GM18520 (cell line): ENCODE measurements around the gene MYO7A.

Experiments used
- ATAC-seq: cut with Tn5 transposase; IDR thresholded peaks from one replicate; pipeline ENCODE4 v1.9.1; 2021; ENCODE audit not compliant: unreplicated experiment

MYO7A gene

DNA sequence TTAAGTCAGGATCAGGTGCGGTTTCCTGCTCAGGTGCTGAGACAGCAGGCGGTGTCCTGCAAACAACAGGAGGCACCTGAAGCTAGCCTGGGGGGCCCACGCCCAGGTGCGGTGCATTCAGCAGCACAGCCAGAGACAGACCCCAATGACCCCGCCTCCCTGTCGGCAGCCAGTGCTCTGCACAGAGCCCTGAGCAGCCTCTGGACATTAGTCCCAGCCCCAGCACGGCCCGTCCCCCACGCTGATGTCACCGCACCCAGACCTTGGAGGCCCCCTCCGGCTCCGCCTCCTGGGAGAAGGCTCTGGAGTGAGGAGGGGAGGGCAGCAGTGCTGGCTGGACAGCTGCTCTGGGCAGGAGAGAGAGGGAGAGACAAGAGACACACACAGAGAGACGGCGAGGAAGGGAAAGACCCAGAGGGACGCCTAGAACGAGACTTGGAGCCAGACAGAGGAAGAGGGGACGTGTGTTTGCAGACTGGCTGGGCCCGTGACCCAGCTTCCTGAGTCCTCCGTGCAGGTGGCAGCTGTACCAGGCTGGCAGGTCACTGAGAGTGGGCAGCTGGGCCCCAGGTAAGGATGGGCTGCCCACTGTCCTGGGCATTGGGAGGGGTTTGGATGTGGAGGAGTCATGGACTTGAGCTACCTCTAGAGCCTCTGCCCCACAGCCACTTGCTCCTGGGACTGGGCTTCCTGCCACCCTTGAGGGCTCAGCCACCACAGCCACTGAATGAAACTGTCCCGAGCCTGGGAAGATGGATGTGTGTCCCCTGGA lies at the start of gene MYO7A:
TSS of gene MYO7A (plus strand) at position 327 of the 772 bp plus-strand sequence. CDS start 2,389 bp downstream, outside the sequence.
- no peak for ATAC-seq

DNA sequence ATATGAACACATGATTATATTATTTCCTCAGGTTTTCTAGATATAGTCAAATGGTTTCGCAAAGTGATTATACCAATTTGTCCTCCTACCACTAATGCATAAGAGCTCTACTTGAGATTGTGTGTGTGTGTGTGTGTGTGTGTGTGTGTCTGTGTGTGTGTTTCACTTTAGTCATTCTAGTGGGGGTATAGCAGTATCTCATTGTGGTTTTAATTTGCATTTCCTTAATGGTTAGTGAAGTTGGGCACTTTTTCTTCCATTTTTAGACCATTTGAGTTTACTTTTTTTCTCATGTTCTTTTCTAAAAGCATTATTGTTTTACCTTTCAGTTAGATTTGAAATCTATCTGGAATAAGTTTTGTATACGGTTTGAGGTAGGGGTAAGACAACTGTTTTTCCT lies 48.4 kb upstream of the MYO7A start:
- ATAC-seq = no peak

DNA sequence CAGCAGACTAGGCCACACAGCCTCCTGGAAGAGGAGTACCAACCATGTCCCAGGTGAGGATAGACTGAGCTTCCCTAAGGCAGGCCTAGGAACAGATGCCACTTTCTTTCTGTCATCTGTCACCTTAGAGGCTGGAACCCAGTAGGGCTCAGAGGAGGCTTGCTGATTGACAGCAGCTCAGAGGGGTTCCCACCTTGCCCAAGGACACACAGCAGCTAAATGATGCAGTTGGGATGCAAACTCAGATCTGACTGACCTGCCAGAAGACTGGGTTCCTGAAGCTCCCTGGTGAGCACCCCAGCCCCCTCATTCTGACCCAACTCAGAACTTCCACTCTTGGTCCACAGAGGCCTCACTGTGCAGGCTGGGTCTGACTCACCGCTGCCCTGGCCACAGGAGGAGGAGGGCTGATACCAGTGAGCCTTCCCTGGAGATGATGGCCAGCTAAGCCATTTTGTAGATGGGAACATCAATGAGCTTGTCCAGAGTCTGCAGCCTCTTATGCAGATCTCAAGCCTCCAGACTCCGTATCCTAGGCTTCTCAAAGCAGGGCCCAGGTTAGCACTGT lies 47.3 kb upstream of the MYO7A start:
- no peak for ATAC-seq

DNA sequence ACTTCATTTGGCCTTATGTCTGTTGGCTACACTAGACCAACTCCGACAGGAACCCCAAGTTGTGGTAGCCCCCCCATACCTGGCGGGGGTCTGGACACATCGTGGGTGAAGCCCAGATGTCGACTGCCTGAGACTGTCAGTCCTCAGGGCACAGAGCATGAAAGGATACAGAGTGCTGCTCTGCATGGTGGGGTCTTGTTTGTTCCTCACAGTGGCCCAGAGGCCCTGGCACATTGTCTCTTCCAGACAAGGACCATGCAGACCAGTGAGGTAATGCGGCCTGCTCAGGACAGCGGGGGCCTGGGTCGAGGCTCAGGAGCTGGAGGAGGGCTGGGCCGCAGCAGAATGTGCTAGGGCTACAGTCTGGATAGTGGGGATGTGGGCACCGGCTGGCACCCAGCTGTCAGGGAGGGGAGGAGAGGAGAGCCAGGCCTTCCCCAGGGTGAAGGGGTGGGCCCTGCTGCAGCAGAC lies 46.6 kb upstream of the MYO7A start:
- ATAC-seq = no peak

DNA sequence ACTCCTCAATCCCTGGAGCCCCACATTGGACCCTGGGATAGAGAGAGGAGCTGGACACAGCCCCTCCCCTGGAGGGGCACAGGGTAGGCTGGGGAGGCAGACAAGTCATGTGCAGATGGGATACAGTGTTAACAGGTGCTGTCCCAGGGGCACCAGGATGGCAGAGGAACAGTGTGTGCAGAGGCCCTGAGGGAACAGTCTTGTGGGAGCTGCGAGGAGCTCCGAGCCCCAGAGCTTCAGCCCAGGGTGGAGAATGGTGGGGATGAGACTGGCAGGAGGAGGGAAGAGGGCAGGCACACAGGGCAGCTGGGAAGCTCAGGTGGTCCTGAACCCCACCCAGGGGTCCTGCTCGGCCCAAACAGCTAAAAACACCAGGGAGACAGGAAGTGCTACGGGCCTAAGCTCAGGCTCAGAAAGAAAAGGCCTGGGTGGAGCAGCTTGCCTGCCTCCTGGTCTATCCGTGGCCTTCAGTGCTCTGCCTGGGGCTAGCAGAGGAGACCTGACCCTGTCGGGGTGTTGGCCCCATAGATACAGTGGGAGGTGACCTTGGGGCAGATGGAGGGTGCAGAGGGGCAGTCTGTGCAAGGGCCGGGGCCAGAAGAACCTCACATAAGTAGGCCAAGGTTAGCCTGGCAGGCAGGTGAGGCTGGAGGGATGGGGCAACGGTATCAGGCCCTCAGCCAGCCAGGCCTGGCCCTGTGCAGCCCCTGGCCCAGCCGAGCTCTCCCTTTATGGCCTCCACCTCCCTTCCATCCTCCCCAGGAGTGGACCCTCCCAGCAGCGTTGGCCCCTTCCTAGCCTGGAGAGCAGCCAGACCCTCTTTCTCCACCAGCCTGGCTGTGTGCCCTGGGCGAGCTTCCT lies 45.8 kb upstream of the MYO7A start:
- no peak for ATAC-seq

DNA sequence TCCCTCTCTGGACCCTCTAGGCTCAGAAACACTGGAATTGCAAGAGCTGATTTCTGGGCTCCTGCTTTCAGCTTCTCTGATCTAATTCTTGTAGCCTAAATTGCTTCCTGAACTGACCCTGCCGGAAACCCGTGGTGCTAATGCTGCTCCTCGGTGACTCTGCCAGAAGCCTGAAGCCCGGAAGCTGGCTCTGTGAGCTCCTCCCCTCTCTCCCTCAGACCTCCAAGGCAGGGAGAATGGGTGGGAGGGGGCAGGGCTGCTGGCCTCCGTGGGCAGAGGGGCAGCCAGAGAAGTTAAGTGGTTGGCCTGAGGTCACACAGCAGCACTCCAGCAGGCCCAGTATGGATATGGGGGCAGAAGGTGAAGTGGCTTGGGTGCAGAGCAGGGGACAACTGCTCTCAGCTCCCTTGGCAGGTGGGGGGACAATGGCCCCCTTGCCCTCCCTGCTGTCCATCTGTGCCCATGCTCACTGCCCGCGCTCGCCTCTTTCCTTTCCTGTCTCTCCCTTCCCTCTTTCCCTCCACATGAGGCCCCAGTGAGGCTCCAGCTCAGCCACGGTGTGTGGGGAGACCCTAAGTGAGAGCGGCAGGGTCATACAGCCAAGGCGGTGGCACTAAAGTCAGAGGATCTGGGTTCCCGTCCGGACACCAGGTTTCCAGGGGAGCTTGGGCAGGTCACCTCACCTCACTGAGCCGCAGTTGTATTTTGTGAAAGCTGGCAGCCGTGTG lies 45.0 kb upstream of the MYO7A start:
- no peak for ATAC-seq

DNA sequence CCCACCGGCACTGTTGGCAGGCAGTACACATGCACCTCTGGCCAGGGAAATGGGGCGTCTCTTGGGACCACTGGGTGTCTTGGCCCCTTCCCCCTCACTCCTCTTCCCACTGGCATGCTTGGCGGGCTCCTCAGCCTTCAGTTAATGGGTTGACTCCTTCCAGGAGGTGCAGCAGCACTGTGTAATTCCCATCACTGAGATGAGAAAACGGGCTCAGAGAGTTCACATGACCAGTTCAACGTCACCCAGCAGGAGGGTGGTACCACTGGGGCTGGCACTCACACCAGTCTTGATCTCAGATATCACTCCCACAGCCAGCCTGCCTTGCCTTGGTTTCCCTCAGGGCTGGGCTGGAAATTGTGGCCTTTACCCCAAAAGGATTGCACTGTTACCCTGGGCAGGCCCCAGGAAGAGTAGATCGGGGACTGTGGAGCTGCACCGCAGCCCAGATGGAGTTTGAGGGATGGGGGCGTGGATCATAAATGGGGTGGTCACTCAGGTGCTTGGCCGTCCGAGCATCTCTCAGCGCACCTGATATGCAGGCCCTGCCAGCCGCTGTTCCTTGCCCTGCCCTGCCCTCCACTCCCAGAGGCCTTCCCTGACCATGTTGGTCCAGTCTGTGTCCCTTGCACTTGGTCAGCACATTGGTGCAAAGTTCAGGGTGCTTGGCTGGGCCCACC lies 44.3 kb upstream of the MYO7A start:
- no peak for ATAC-seq

DNA sequence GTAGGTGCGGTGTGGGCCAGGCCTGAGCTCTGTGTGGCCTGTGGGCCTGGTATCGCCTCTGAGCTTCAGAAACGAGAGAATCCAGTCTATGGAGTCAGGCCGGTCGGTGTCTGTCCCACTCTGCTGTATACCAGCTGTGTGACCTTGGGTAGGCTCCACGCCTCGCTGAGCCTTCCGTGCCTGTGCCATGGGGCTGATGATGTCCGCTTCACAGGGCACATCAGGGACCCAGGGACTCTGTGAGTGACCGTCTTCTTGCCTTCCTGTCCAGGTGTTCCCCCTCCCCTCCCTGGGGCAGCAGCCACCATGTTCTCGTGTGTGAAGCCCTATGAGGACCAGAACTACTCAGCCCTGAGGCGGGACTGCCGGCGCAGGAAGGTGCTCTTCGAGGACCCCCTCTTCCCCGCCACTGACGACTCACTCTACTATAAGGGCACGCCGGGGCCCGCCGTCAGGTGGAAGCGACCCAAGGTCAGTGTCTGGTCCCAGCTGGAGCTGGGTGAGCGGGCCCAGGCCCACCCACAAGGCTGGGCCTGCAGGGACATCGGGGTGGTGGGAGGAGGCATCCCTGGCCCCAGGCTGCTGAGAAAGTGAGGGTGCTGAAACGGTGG lies 43.4 kb upstream of the MYO7A start:
- ATAC-seq = no peak

DNA sequence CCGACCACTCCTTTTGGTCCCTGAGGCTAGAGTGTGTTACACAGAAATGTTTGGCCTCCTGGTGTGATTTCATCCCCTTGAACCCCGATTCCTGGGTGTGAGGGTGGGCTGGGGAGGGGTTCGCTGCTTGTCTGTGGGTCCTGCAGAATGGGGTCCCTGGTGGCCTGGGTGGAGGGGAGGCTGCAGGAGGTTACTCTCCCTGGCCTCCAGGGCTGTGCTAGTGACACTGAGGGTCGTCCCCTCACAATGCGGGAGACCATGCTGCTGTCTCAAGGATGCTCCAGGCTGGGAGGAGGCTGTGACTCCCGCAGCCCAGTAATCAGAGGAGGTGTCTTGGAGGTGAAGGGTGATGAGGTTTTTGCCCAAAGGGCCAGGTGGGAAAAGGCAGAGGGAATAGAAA lies 42.4 kb upstream of the MYO7A start:
- no peak for ATAC-seq

DNA sequence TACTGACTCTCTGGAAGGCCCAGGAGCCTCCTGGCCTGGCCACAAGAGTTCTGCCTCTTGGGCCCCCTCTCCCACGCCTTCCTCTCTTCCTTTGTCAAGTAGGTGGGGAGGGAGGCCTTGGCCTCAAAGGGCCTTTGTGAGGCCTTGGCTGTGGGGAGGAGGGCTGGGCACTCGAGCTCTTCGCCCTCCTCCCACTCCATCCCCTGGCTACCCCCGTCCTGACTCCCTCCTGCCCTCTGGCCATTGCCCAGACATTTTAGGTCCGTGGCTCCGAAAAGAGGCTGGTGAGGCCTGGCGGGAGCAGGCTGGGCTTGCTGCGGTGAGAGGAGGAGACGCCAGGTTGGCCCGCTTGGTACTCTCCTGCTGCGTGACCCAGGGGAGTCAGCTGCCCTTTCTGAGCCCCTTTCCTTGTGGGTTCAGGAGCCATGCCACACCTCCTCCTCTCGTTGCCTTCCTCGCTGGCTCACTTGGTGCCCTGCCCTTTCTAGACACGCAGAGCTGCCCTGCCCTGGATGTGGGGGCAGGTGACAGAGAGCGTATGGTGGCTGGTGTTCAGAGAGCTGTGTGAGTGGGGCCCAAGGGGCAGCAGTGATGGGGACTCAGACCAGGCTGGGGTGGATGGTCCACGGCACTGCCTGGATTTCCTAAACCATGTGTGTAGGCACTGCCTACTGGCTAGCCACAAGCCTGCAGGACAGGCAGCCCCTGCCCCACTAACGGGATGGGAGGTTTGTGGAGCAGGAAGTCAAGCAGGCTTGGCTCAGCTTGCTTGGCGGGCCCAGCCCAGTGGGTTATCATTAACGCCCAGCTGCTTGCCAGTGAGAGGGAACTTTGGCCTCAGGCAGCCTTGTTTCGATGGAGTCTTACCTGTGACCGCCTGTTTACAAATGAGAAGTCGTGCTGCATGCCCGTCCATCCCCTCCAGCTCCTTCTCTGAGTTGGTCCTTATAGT lies 41.2 kb upstream of the MYO7A start:
- ATAC-seq = no peak

DNA sequence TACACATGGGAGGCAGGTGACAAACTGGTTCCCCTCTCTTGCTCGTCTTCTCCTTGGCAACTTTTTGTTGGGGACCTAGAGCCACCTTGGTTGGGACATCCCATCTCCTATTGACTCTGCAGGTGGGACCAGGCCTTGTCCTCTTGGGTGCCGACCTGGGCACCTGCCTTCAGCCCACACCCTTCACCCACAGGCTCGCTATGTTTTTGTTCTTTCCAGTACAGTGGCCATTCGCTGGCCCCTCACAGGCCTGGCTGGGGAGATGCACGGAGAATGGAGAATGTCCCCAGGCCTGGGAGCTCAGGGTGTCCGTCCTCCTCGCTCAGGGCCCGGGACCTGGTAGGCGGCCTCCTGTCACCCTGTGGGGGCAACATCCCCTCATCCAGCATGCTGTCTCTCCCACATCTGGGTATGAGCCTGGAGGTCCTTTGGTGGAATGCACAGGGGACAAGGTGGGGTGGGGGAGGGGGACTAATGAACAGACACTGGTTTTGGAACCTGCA lies 40.3 kb upstream of the MYO7A start:
- ATAC-seq = no peak

DNA sequence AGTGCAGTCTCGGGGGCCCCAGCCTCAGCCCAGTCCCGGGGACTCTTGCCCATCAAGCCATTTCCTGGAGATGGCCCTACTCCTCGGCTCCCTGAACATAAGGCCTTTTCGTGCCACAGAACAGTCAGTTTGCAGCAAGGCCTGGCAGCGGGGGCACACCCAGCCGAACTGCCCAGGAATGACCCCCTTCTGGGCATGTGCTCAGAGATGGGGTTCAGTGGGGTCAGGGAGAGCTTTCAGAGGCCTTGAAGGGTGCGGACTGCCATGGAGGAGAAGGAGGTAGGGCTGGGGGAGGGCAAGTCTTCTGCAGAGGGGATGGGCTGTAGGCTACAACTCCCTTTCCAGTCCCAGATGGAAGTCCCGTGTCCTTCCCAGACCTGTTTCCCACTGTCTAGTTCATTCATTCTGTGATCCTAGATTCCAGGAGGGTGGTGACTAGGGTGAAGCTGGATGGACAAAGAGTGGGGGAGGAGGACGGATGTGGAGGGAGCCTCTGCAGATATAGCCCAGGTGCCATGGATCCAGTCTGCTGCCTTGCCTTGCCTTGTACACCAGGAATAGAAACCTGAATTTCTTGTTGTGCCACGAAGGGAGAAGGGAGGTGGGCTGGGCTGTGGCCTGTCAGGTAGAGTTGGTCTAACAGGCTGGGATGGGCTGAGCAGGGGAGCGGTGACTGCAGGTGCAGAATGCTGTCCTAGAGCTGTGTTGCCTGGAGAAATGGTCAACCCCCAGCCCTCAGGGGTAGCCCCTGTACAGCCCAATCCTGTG lies 39.6 kb upstream of the MYO7A start:
- no peak for ATAC-seq

DNA sequence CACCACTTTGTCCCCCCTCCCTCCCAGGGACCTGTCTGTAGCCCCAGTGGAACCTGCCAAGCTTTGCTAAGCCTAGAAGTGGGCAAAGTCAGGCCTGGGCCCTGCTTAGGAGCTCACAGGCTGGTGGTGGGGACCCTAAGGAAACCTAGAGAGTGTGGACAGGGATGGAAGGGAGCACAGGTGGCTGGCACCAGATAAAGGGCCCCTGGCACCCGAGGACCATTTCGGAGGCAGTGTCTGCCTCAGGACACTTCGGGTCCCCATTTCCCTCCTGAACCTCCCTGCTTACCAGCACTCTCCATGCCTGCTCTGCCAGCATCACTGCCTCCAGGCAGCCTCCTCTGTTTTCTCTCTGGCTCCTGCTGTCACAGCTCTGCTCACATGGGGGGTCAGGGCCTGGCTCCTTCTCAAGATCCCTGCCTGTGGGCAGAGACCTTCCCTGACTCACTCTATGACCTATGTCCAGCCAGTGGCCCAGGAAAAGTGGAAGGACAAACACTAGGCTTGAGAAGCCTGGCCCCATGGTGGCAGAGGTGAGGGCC lies 39.0 kb upstream of the MYO7A start:
- no peak for ATAC-seq

DNA sequence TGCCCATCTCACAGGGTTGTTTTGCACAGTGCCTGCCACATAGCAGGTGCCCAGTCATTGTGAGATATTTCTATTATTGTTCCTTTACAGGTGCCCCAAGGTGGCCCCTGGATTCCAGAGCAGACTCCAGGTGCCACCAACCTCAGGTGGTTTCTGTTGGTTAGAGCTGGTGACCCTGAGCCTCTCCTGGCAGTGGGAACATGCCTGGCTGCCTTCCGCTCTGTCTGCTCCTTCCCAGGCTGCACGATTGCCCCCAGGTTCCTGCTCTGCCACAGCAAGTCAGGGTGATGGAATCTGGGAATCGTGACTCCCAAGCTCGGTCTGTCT lies 38.0 kb upstream of the MYO7A start:
- no peak for ATAC-seq

DNA sequence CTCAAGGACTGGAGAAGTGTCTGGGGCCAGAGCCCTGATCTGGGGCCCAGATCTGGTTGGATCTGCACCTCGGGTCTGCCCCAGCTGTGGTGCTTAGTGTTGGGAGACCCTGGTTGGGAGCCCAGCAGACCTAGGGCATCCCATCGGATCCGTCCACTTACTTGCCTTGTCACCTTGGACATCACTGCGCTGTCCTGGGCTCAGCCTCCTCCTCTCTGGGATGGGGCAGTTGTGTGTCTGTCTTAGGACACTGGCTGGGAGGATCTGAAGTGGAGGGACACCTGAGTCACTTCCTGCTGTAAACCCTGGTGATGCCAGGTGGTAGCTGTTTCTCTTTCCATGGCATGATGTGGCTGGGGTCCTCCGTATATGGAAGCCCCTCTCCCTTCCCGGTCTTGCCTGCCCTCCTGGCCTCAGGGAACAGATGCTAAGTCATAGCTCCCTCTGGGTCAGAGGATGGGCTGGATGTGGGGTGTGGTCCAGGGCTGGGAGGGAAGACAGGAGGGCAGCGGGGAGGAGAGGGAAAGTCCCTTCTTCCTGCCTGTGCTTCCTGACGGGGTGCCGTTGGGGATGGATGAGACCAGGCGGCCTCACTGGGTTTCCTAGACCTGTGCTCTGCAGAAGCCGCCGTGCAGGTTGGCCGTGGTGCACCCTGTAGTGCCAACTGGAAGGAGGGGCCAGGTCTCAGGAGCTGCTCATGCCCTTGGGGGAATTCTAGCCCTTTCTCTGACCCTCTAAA lies 37.5 kb upstream of the MYO7A start:
- ATAC-seq = no peak

DNA sequence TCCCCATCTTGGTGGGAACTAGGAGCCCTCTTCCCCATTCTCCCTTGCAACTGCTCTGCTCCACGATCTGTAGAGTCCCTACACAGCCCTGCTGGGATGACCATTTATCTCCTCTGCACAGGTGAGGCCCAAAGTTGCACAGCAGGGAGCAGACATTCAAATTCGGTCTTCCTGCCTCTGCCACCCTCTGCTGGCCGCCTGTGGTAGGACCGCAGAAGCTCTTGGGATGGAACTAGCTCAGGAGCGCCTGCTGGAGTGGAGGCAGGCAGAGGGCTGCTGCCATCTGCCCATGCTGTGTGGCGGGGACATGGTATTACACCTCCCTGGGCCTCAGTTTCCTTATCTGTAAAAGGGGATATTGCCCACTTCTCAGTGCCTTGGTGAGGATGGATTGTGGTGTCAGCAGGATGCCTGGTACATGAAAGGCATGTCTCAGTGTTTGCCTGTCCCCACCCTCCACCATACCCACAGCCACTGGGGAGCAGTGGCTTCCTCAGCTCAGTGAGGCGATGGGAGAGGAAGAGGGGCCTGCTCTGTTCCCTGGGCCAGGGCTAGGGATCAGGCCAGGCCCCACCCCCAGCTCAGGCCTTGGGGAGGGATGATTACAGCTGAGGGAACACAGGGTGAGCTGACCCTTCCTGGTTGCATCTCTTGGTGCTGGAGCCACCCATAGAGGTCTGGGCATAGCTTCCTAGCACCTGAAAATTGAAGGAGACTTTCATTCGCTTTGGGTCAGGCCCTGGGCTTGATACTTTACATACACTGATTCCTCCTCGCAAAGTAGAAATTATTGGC lies 36.7 kb upstream of the MYO7A start:
- peak; percentile 60 for ATAC-seq
